ENCODE data around the gene ZNF541. TPM values are rescaled to one million over a fixed set of nuclear protein-coding genes. Genes with fewer than 3 reads are reported as not detected.
A peak's percentile ranks its signal among the peaks of the same experiment; 100 is the strongest.

Gene ZNF541
- total and polyA plus RNA-seq, 5 donors = 0.20 to 0.23 TPM; not detected in 3

- no peaks in the 10 kb centered on the region for H3K9me3 ChIP-seq (ENCODE audit: control insufficient read depth, low read length)
- 54% methylated on average over 9 of the region's 9 CpGs for WGBS
- H3K27ac ChIP-seq (ENCODE audit: low read length) = no peak overlapping the region
- H3K4me1 ChIP-seq (ENCODE audit: control insufficient read depth, insufficient read depth, low read length) = no peaks in the 10 kb centered on the region
- H3K27me3 ChIP-seq (ENCODE audit: control insufficient read depth, insufficient read depth) = no peaks in the 10 kb centered on the region
- no peak overlapping the region for H3K4me3 ChIP-seq (ENCODE audit: low read length)
- intact Hi-C loops (cut with DNase I) = no loop called here
- peak; percentile 28 to 60 for ATAC-seq
- no peak for DNase-seq
Observed at GRCh38 chr19:47542030-47542475, 30.9 kb downstream of the ZNF541 start.

- no peaks in the 10 kb centered on the region for H3K4me1 ChIP-seq (ENCODE audit: control insufficient read depth, insufficient read depth, low read length)
- intact Hi-C loops (cut with DNase I) = no loop called here
- H3K9me3 ChIP-seq (ENCODE audit: control insufficient read depth, low read length) = no peaks in the 10 kb centered on the region
- WGBS = 76% methylated on average over 6 of the region's 6 CpGs
- no peak overlapping the region for H3K27ac ChIP-seq (ENCODE audit: low read length)
- ATAC-seq (no peak), DNase-seq (no peak)
- H3K27me3 ChIP-seq (ENCODE audit: control insufficient read depth, insufficient read depth) = no peaks in the 10 kb centered on the region
- no peak overlapping the region for H3K4me3 ChIP-seq (ENCODE audit: low read length)
Observed at GRCh38 chr19:47541518-47541917, 31.4 kb downstream of the ZNF541 start.

GRCh38 chr19:47540748-47541147, 32.2 kb downstream of the ZNF541 start:
- 63% methylated on average over 4 of the region's 4 CpGs for WGBS
- H3K27ac ChIP-seq (ENCODE audit: low read length) = no peak overlapping the region
- no peak overlapping the region for H3K4me3 ChIP-seq (ENCODE audit: low read length)
- intact Hi-C loops (cut with DNase I) = no loop called here
- DNase-seq (no peak), ATAC-seq (no peak)
- no peaks in the 10 kb centered on the region for H3K27me3 ChIP-seq (ENCODE audit: control insufficient read depth, insufficient read depth)
- H3K9me3 ChIP-seq (ENCODE audit: control insufficient read depth, low read length) = no peaks in the 10 kb centered on the region
- H3K4me1 ChIP-seq (ENCODE audit: control insufficient read depth, insufficient read depth, low read length) = no peaks in the 10 kb centered on the region

GRCh38 chr19:47539747-47540311, 33.1 kb downstream of the ZNF541 start:
- DNase-seq (no peak), ATAC-seq (no peak)
- WGBS = 55% methylated on average over 12 of the region's 12 CpGs
- Histone ChIP-seq H3K4me3 (ENCODE audit: low read length) (no peak overlapping the region), H3K4me1 (ENCODE audit: control insufficient read depth, insufficient read depth, low read length) (no peaks in the 10 kb centered on the region), H3K9me3 (ENCODE audit: control insufficient read depth, low read length) (no peaks in the 10 kb centered on the region), H3K27ac (ENCODE audit: low read length) (no peak overlapping the region), H3K27me3 (ENCODE audit: control insufficient read depth, insufficient read depth) (no peaks in the 10 kb centered on the region)
- intact Hi-C loops (cut with DNase I) = no loop called here

GRCh38 chr19:47538812-47539211, 34.1 kb downstream of the ZNF541 start:
- H3K27me3 ChIP-seq (ENCODE audit: control insufficient read depth, insufficient read depth) = no peaks in the 10 kb centered on the region
- intact Hi-C loops (cut with DNase I) = no loop called here
- H3K4me3 ChIP-seq (ENCODE audit: low read length) = no peak overlapping the region
- ATAC-seq (no peak), DNase-seq (no peak)
- H3K4me1 ChIP-seq (ENCODE audit: control insufficient read depth, insufficient read depth, low read length) = no peaks in the 10 kb centered on the region
- WGBS = 87% methylated on average over 5 of the region's 5 CpGs
- H3K27ac ChIP-seq (ENCODE audit: low read length) = no peak overlapping the region
- H3K9me3 ChIP-seq (ENCODE audit: control insufficient read depth, low read length) = no peaks in the 10 kb centered on the region

- H3K27ac ChIP-seq (ENCODE audit: low read length) = no peak overlapping the region
- no peak overlapping the region for H3K4me3 ChIP-seq (ENCODE audit: low read length)
- intact Hi-C loops (cut with DNase I) = no loop called here
- ATAC-seq (no peak), DNase-seq (no peak)
- WGBS = 88% methylated on average over 4 of the region's 4 CpGs
- H3K9me3 ChIP-seq (ENCODE audit: control insufficient read depth, low read length) = no peaks in the 10 kb centered on the region
- no peaks in the 10 kb centered on the region for H3K27me3 ChIP-seq (ENCODE audit: control insufficient read depth, insufficient read depth)
- H3K4me1 ChIP-seq (ENCODE audit: control insufficient read depth, insufficient read depth, low read length) = no peaks in the 10 kb centered on the region
Observed at GRCh38 chr19:47537493-47537892, 35.5 kb downstream of the ZNF541 start.

- Histone ChIP-seq H3K4me3 (ENCODE audit: low read length) (no peak overlapping the region), H3K4me1 (ENCODE audit: control insufficient read depth, insufficient read depth, low read length) (no peaks in the 10 kb centered on the region), H3K27ac (ENCODE audit: low read length) (no peak overlapping the region), H3K9me3 (ENCODE audit: control insufficient read depth, low read length) (no peaks in the 10 kb centered on the region), H3K27me3 (ENCODE audit: control insufficient read depth, insufficient read depth) (no peaks in the 10 kb centered on the region)
- intact Hi-C loops (cut with DNase I) = no loop called here
- DNase-seq (no peak), ATAC-seq (no peak)
- WGBS = 78% methylated on average over 1 of the region's 1 CpG
Observed at GRCh38 chr19:47534628-47535027, 38.3 kb downstream of the ZNF541 start.

- Histone ChIP-seq H3K4me3 (ENCODE audit: low read length) (no peak overlapping the region), H3K9me3 (ENCODE audit: control insufficient read depth, low read length) (no peaks in the 10 kb centered on the region), H3K27me3 (ENCODE audit: control insufficient read depth, insufficient read depth) (no peaks in the 10 kb centered on the region), H3K27ac (ENCODE audit: low read length) (no peak overlapping the region), H3K4me1 (ENCODE audit: control insufficient read depth, insufficient read depth, low read length) (no peaks in the 10 kb centered on the region)
- ATAC-seq = peak; percentile 11 to 26
- WGBS = 34% methylated on average over 14 of the region's 14 CpGs
- intact Hi-C loops (cut with DNase I) = no loop called here
- DNase-seq = no peak
Observed at GRCh38 chr19:47531640-47532387, 41.1 kb downstream of the ZNF541 start.

GRCh38 chr19:47529018-47529742, 43.8 kb downstream of the ZNF541 start:
- H3K27ac ChIP-seq (ENCODE audit: low read length) = no peak overlapping the region
- intact Hi-C loops (cut with DNase I) = no loop called here
- no peaks in the 10 kb centered on the region for H3K27me3 ChIP-seq (ENCODE audit: control insufficient read depth, insufficient read depth)
- H3K4me3 ChIP-seq (ENCODE audit: low read length) = no peak overlapping the region
- no peaks in the 10 kb centered on the region for H3K4me1 ChIP-seq (ENCODE audit: control insufficient read depth, insufficient read depth, low read length)
- no peaks in the 10 kb centered on the region for H3K9me3 ChIP-seq (ENCODE audit: control insufficient read depth, low read length)
- DNase-seq (no peak), ATAC-seq (no peak)
- 81% methylated on average over 16 of the region's 16 CpGs for WGBS

- ATAC-seq (no peak), DNase-seq (no peak)
- no peaks in the 10 kb centered on the region for H3K9me3 ChIP-seq (ENCODE audit: control insufficient read depth, low read length)
- intact Hi-C loops (cut with DNase I) = no loop called here
- WGBS = 74% methylated on average over 3 of the region's 3 CpGs
- H3K4me1 ChIP-seq (ENCODE audit: control insufficient read depth, insufficient read depth, low read length) = peaks cover 5% of the 10 kb centered on the region
- H3K27ac ChIP-seq (ENCODE audit: low read length) = no peak overlapping the region
- H3K27me3 ChIP-seq (ENCODE audit: control insufficient read depth, insufficient read depth) = no peaks in the 10 kb centered on the region
- no peak overlapping the region for H3K4me3 ChIP-seq (ENCODE audit: low read length)
Observed at GRCh38 chr19:47526798-47527197, 46.1 kb downstream of the ZNF541 start.

GRCh38 chr19:47523473-47523872, 49.5 kb downstream of the ZNF541 start:
- DNase-seq (no peak), ATAC-seq (peak in 1 of 2 donors; percentile 75)
- Histone ChIP-seq H3K27me3 (ENCODE audit: control insufficient read depth, insufficient read depth) (no peaks in the 10 kb centered on the region), H3K4me1 (ENCODE audit: control insufficient read depth, insufficient read depth, low read length) (peaks cover 5% of the 10 kb centered on the region), H3K9me3 (ENCODE audit: control insufficient read depth, low read length) (no peaks in the 10 kb centered on the region), H3K4me3 (ENCODE audit: low read length) (no peak overlapping the region), H3K27ac (ENCODE audit: low read length) (peak overlapping the region; percentile 1)
- 20% methylated on average over 7 of the region's 7 CpGs for WGBS
- intact Hi-C loops (cut with DNase I) = no loop called here

Data from right cardiac atrium (tissue), 5 donors.